K562 (cell line): ENCODE results near the gene NAV2. TPM values are rescaled to one million over a fixed set of nuclear protein-coding genes. Genes with fewer than 3 reads are reported as not detected.

Experiments used
- ATAC-seq: fragments of 200-7000 bp; cut with Tn5 transposase; 3 replicates; pipeline ENCODE4 v1.9.1; 2020; ENCODE audit warnings: moderate library complexity
- BruUV-seq: library from RNA; stranded (reverse); fragments of 400-500 nt; replicated peaks from 2 replicates; lab custom pipeline; 2021; lab: Mats Ljungman, UMichigan
- CTCF ChIA-PET: fragments of 300-600 bp; formaldehyde crosslinking; extraction: SDS; loops from one replicate; lab custom pipeline; 2021; ENCODE audit warnings: low intra/inter-chr PET ratio; lab: Yijun Ruan, JAX
- POLR2A ChIA-PET: fragments of 300-600, 350-650 bp; sonication (Branson Sonifier 250); formaldehyde crosslinking; extraction: SDS; loops from one replicate; lab custom pipeline; 2021; ENCODE audit warnings: antibody characterized with exemption, inconsistent platforms; lab: Yijun Ruan, JAX
- DNase-seq, 4 experiments: peaks; one replicate each; pipeline versions ENCODE4 v3.0.0 to v3.0.0-alpha.2; 2011 to 2018; ENCODE audit warnings: low spot score in 3 of 4, mixed read lengths in 3 of 4; ENCODE audit errors: extremely low read depth in 1 of 4
- FAIRE-seq: peaks from 2 replicates; lab custom pipeline; 2011; peaks lifted over from hg19 to GRCh38; lab: Jason Lieb, UNC
- H2AFZ ChIP-seq: 2 replicates; pipeline ENCODE4 v1.6.0; 2011; ENCODE audit warnings: low read depth, low read length, control low read depth, inconsistent platforms
- H3K27ac ChIP-seq: fragments of 200-600 bp; 3 replicates; pipeline ENCODE4 v1.8.0; 2011; ENCODE audit warnings: low read depth, mild to moderate bottlenecking, control low read depth, inconsistent platforms, low read length, moderate library complexity, mixed read lengths; ENCODE audit errors: extremely low read depth
- H3K27me3 ChIP-seq, 2 experiments: fragments of 300-600 bp in 1 of 2; 2 replicates in 1 of 2; 3 replicates in 1 of 2; pipeline versions ENCODE4 v1.6.0 to v1.8.0; 2011; ENCODE audit warnings: inconsistent platforms in 2 of 2, low read length in 2 of 2, mild to moderate bottlenecking in 1 of 2, mixed read lengths in 1 of 2, moderate library complexity in 1 of 2; ENCODE audit not compliant: control insufficient read depth in 2 of 2, insufficient read depth in 2 of 2
- H3K36me3 ChIP-seq: fragments of 300-600 bp; 3 replicates; pipeline ENCODE4 v1.8.0; 2011; ENCODE audit warnings: mild to moderate bottlenecking, low read length, inconsistent platforms; ENCODE audit not compliant: control insufficient read depth, insufficient read depth
- H3K4me1 ChIP-seq, 2 experiments: fragments of 200-600 bp in 1 of 2; replicated peaks in 1 of 2; 2 replicates in 1 of 2; 3 replicates in 1 of 2; pipeline versions ENCODE4 v1.5.1 to v1.8.0; 2011; ENCODE audit warnings: inconsistent platforms in 2 of 2, low read length in 2 of 2, mild to moderate bottlenecking in 1 of 2, mixed read lengths in 1 of 2, moderate library complexity in 1 of 2; ENCODE audit not compliant: control insufficient read depth in 2 of 2, insufficient read depth in 2 of 2
- H3K4me2 ChIP-seq: 2 replicates; pipeline ENCODE4 v1.6.1; 2011; ENCODE audit warnings: low read length, control low read depth, inconsistent platforms, mixed read lengths; ENCODE audit not compliant: insufficient read depth
- H3K4me3 ChIP-seq: fragments of 200-600 bp; sonication (generic), shearing (Covaris generic); 2 replicates; pipeline ENCODE4 v1.5.1; 2016; ENCODE audit warnings: control low read depth, inconsistent platforms
- H3K79me2 ChIP-seq: fragments of 200-600 bp; 3 replicates; pipeline ENCODE4 v1.8.0; 2011; ENCODE audit warnings: low read length, inconsistent platforms; ENCODE audit not compliant: control insufficient read depth, insufficient read depth
- H3K9ac ChIP-seq, 2 experiments: 2 replicates each; pipeline versions ENCODE4 v1.6.0 to v1.6.1; 2011; ENCODE audit warnings: low read depth in 2 of 2, low read length in 2 of 2, control low read depth in 1 of 2, inconsistent platforms in 1 of 2, mild to moderate bottlenecking in 1 of 2, mixed read lengths in 1 of 2; ENCODE audit not compliant: insufficient read depth in 1 of 2
- H3K9me1 ChIP-seq: one replicate; pipeline ENCODE4 v1.6.0; 2011; ENCODE audit warnings: inconsistent platforms, mild to moderate bottlenecking, low read length, moderate library complexity; ENCODE audit not compliant: control insufficient read depth, insufficient read depth
- H3K9me3 ChIP-seq: replicated peaks from 2 replicates; pipeline ENCODE4 v1.5.1; 2011; ENCODE audit warnings: low read depth, low read length, inconsistent platforms; ENCODE audit not compliant: control insufficient read depth, insufficient read depth
- H4K20me1 ChIP-seq: replicated peaks from 2 replicates; pipeline ENCODE4 v1.6.1; 2011; ENCODE audit warnings: low read length, inconsistent platforms, mixed read lengths; ENCODE audit not compliant: control insufficient read depth, insufficient read depth
- MBD2 ChIP-seq: sonication (generic); IDR thresholded peaks from 2 replicates; pipeline ENCODE4 v1.6.1; 2016; ENCODE audit warnings: low read depth, borderline replicate concordance
- OTX1 ChIP-seq: fragments of 450-650 bp; formaldehyde crosslinking; IDR thresholded peaks from 2 replicates; pipeline ENCODE4 v1.4.0; 2022; ENCODE audit warnings: mild to moderate bottlenecking
- RBM34 ChIP-seq: fragments of 200-400 bp; formaldehyde crosslinking; IDR thresholded peaks from 2 replicates; pipeline ENCODE4 v1.6.1; 2018; ENCODE audit warnings: low read length, borderline replicate concordance; ENCODE audit not compliant: insufficient read depth
- SNRNP70 ChIP-seq: fragments of 200-400 bp; formaldehyde crosslinking; optimal IDR thresholded peaks from 2 replicates; pipeline ENCODE3; 2017; ENCODE audit warnings: low read depth, low read length
- TARDBP ChIP-seq: fragments of 450-650 bp; IDR thresholded peaks from 2 replicates; pipeline ENCODE4 v1.6.1; 2016
- ZNF324 ChIP-seq: fragments of 250-450 bp; sonication (Bioruptor Pico); IDR thresholded peaks from 2 replicates; pipeline ENCODE4 v1.4.0; 2020; ENCODE audit warnings: mild to moderate bottlenecking
- ZNF507 ChIP-seq: conservative IDR thresholded peaks from 2 replicates; pipeline ENCODE4 v1.6.1; 2017; ENCODE audit warnings: missing genetic modification characterization, missing compliant biosample characterization
- ZNF717 ChIP-seq: fragments of 250-450 bp; sonication (Bioruptor Pico); IDR thresholded peaks from 2 replicates; pipeline ENCODE4 v1.5.0; 2021
- WGBS: fragments of 100-300 bp; shearing (Covaris generic); methylation state at CpG from one replicate; pipeline ENCODE4 v1.1.6; 2016; ENCODE audit warnings: low coverage, mixed read lengths; ENCODE audit not compliant: insufficient coverage; ENCODE audit errors: missing lambda C conversion rate; 5-methylcytosine and 5-hydroxymethylcytosine counted together
- in situ Hi-C: fragments of 300-500 bp; cut with MboI; formaldehyde crosslinking; loops from 4 replicates; pipeline ENCODE4 v1.15.0; 2018; ENCODE audit warnings: inconsistent platforms, mixed read lengths
- intact Hi-C: fragments of 100-400 bp; cut with micrococcal nuclease; formaldehyde crosslinking; loops from 2 replicates; pipeline ENCODE4 v1.14.2; 2022
- polyA plus RNA-seq, 8 experiments: library from polyadenylated mRNA; depleted of rRNA in 4 of 8; stranded (reverse) in 5 of 8; unstranded in 3 of 8; fragments of >200 nt; fragmentation: Nextera tagmentation in 2 of 8; fragmentation: Illumina TruSeq in 1 of 8; extraction: Ambion mirVana in 2 of 8; extraction: Trizol in 1 of 8; gene quantifications; 2 replicates each; pipeline versions ENCODE4 v1.2.1 to v1.2.3, GENCODE V29; 2011 to 2014; ENCODE audit warnings: inconsistent platforms in 1 of 8, missing spikeins in 1 of 8
- total RNA-seq, 7 experiments: library from RNA; depleted of rRNA in 6 of 7; stranded (reverse); fragments of >200 nt in 6 of 7; fragmentation: Illumina TruSeq in 2 of 7; extraction: Trizol in 2 of 7; gene quantifications; 2 replicates each; pipeline versions ENCODE4 v1.2.1 to v1.2.3, GENCODE V29; 2011 to 2021; ENCODE audit warnings: low replicate concordance in 1 of 7
- TF ChIP-seq, protein P1 (sequence below): sonication (generic); formaldehyde crosslinking; IDR thresholded peaks from 2 replicates; pipeline ENCODE4 v1.9.0; 2022; ENCODE audit warnings: mild to moderate bottlenecking, missing genetic modification reagents
- TF ChIP-seq, protein P2 (sequence below): fragments of 250-450 bp; sonication (Bioruptor Pico); IDR thresholded peaks from 2 replicates; pipeline ENCODE4 v1.5.0; 2021

Gene NAV2
- total and polyA plus RNA-seq, 9 of the 15 experiments (the other 6 are each of a cell fraction or from before 2014, with no cell fraction given): 0.03 to 0.35 (median 0.05) TPM

DNA sequence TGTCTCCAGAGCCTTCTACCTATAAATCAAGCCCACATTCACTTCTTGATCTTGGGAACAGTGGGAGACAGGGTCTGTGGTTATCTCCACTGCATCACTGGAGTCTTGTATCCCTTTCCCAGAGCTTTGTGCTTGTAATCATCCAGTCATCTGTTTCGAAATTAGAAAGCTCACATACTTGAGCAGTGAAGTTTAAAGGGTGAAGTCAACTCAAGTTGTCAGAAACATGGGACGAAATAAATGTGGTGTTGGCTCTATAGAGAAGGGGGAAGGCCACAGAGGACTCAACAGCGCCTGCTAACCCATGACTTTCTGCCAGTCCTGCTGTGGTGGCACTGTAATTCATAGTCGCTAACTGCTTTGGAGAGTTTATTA is 250.2 kb downstream of the NAV2 start:
- Histone ChIP-seq H2AFZ (no peak overlapping the region), H3K9ac (no peak overlapping the region), H3K27ac (no peak overlapping the region), H3K9me1 (no peaks in the 10 kb centered on the region), H4K20me1 (no peaks in the 10 kb centered on the region), H3K4me2 (no peak overlapping the region), H3K9me3 (no peaks in the 10 kb centered on the region), H3K4me3 (no peak overlapping the region), H3K27me3 (no peaks in the 10 kb centered on the region), H3K36me3 (no peaks in the 10 kb centered on the region), H3K4me1 (peaks cover 0 to 10% of the 10 kb centered on the region in 2 experiments; a peak in 3 of 5 replicates), H3K79me2 (no peaks in the 10 kb centered on the region)
- FAIRE-seq (no peak), DNase-seq (no peak), ATAC-seq (no peak)
- POLR2A ChIA-PET: interaction anchor here (1.1 to 1.3 kb wide), 2 partner anchors 9 to 12 kb away, joined by 3 to 4 read pairs; no protein-coding TSS in a partner anchor
- CTCF ChIA-PET: no interaction called here
- intact Hi-C loops (no loop called here), in situ Hi-C loops (loop anchor here (5.0 kb wide), 1 partner anchor 65 kb away; no protein-coding TSS in a partner anchor)
- BruUV-seq: no TSS peak
- TF ChIP-seq, protein P1, sequence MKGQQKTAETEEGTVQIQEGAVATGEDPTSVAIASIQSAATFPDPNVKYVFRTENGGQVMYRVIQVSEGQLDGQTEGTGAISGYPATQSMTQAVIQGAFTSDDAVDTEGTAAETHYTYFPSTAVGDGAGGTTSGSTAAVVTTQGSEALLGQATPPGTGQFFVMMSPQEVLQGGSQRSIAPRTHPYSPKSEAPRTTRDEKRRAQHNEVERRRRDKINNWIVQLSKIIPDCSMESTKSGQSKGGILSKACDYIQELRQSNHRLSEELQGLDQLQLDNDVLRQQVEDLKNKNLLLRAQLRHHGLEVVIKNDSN (CRISPR knock-in tag): no peak
- TF ChIP-seq ZNF717 (CRISPR knock-in tag): no peak
- TF ChIP-seq, all 486 proteins: peak for 0
- 39% methylated on average over 4 of the region's 4 CpGs for WGBS

DNA sequence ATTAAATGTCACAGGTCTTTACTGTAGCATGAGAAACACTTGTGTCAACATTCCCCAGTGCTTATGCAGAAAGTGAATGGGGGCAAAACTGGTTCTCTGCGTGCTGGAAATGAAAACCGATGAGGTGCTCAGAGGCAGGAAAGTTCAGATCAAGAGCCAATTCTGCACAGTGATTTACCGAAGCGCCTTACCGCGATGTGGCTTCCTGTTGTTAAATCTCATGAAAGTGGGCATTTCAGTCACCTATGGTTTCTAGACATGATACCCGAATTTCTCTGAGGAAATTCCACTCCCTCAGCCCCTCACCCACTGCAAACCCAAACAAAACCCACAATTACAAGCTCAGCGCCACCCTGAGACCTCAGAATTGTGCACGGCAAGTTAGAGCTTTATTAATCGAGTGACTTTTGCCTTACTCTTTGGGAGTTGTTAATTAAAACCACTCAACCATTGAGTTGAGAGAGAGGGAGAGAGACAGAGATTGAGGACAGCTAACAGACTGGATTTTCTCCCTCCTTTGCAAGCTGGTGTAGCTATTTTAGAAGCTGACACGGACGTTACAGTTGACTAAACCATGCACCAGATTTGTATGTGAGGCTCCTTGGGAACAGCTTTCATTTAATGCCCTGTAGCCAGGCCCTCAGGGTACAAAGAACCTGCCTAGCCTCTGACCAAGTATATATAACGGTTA is 251.2 kb downstream of the NAV2 start:
- H3K79me2 ChIP-seq: no peaks in the 10 kb centered on the region
- DNase-seq: no peak
- no peak for FAIRE-seq
- H3K27ac ChIP-seq: no peak overlapping the region
- no peak overlapping the region for H3K4me2 ChIP-seq
- peaks cover 2 to 12% of the 10 kb centered on the region in 2 experiments for H3K4me1 ChIP-seq
- no peak overlapping the region for H3K9ac ChIP-seq
- no peaks in the 10 kb centered on the region for H4K20me1 ChIP-seq
- no TSS peak for BruUV-seq
- H3K9me1 ChIP-seq: no peaks in the 10 kb centered on the region
- no peaks in the 10 kb centered on the region for H3K27me3 ChIP-seq
- WGBS: 62% methylated on average over 13 of the region's 13 CpGs
- intact Hi-C loops (no loop called here), in situ Hi-C loops (loop anchor here (5.0 kb wide), 1 partner anchor 63 kb away; no protein-coding TSS in a partner anchor)
- no peaks in the 10 kb centered on the region for H3K36me3 ChIP-seq
- no peak overlapping the region for H2AFZ ChIP-seq
- no peaks in the 10 kb centered on the region for H3K9me3 ChIP-seq
- ChIA-PET POLR2A (interaction anchor here (0.6 to 1.3 kb wide), 2 partner anchors 8 to 201 kb away, joined by 3 read pairs; no protein-coding TSS in a partner anchor), CTCF (no interaction called here)
- H3K4me3 ChIP-seq: no peak overlapping the region
- no peak for ATAC-seq
- TF ChIP-seq SNRNP70 (no peak), ZNF324 (CRISPR knock-in tag) (no peak), RBM34 (no peak), OTX1 (no peak), MBD2 (no peak), ZNF507 (no peak), TARDBP (no peak)
- TF ChIP-seq, protein P2, sequence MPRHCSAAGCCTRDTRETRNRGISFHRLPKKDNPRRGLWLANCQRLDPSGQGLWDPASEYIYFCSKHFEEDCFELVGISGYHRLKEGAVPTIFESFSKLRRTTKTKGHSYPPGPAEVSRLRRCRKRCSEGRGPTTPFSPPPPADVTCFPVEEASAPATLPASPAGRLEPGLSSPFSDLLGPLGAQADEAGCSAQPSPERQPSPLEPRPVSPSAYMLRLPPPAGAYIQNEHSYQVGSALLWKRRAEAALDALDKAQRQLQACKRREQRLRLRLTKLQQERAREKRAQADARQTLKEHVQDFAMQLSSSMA (CRISPR knock-in tag): no peak
